ENCODE data around the gene OR52A5.

Gene OR52A5

GRCh38 chr11:5088556-5088955 lies 49.6 kb downstream of the OR52A5 start:
- no peak overlapping the region for H3K4me3 ChIP-seq (ENCODE audit: insufficient read depth, low read length, poor library complexity, severe bottlenecking)
- H3K27me3 ChIP-seq (ENCODE audit: low read length), result no peaks in the 10 kb centered on the region
- no peaks in the 10 kb centered on the region for H3K9me2 ChIP-seq (replicated peaks; ENCODE audit: insufficient read depth, low read length)
- no peaks in the 10 kb centered on the region for H3F3A ChIP-seq (ENCODE audit: insufficient read depth)
- no peak overlapping the region for H2AFZ ChIP-seq (ENCODE audit: low read depth, low read length, severe bottlenecking)
- TF ChIP-seq CTCF (IDR thresholded peaks at IDR 0.05; ENCODE audit: insufficient read depth, low read length, poor library complexity, severe bottlenecking), result no peak
- no peak for TF ChIP-seq EZH2phosphoT487 (conservative IDR thresholded peaks at IDR 0.05; ENCODE audit: low read length)
- no peaks in the 10 kb centered on the region for H3K79me2 ChIP-seq (ENCODE audit: insufficient read depth, low read length)
- H3K36me3 ChIP-seq (ENCODE audit: low read length), result no peaks in the 10 kb centered on the region
- no peaks in the 10 kb centered on the region for H3K9me3 ChIP-seq (ENCODE audit: insufficient read depth, low read length)
- H4K20me1 ChIP-seq (ENCODE audit: low read depth, low read length), result no peaks in the 10 kb centered on the region
- H3K9ac ChIP-seq (ENCODE audit: low read length), result no peak overlapping the region
- H3K4me2 ChIP-seq (ENCODE audit: low read depth, low read length, poor library complexity, severe bottlenecking), result no peak overlapping the region
- no peak overlapping the region for H3K27ac ChIP-seq (ENCODE audit: low read depth, low read length)

- no peak for TF ChIP-seq CTCF (IDR thresholded peaks at IDR 0.05; ENCODE audit: insufficient read depth, low read length, poor library complexity, severe bottlenecking)
- no peak for TF ChIP-seq EZH2phosphoT487 (conservative IDR thresholded peaks at IDR 0.05; ENCODE audit: low read length)
- no peaks in the 10 kb centered on the region for H3K36me3 ChIP-seq (ENCODE audit: low read length)
- H3K27me3 ChIP-seq (ENCODE audit: low read length), result no peaks in the 10 kb centered on the region
- H3K27ac ChIP-seq (ENCODE audit: low read depth, low read length), result no peak overlapping the region
- 0 out of 2 replicates have a peak, but pooled peaks cover 7% of the 10 kb centered on the region for H4K20me1 ChIP-seq (ENCODE audit: low read depth, low read length)
- H3F3A ChIP-seq (ENCODE audit: insufficient read depth), result no peaks in the 10 kb centered on the region
- no peaks in the 10 kb centered on the region for H3K9me3 ChIP-seq (ENCODE audit: insufficient read depth, low read length)
- no peak overlapping the region for H3K4me3 ChIP-seq (ENCODE audit: insufficient read depth, low read length, poor library complexity, severe bottlenecking)
- H2AFZ ChIP-seq (ENCODE audit: low read depth, low read length, severe bottlenecking), result no peak overlapping the region
- no peak overlapping the region for H3K4me2 ChIP-seq (ENCODE audit: low read depth, low read length, poor library complexity, severe bottlenecking)
- H3K79me2 ChIP-seq (ENCODE audit: insufficient read depth, low read length), result no peaks in the 10 kb centered on the region
- H3K9me2 ChIP-seq (replicated peaks; ENCODE audit: insufficient read depth, low read length), result no peaks in the 10 kb centered on the region
- no peak overlapping the region for H3K9ac ChIP-seq (ENCODE audit: low read length)
Observed at GRCh38 chr11:5083602-5084001, 54.6 kb downstream of the OR52A5 start.

- Histone ChIP-seq H4K20me1 (ENCODE audit: low read depth, low read length) (0 out of 2 replicates have a peak, but pooled peaks cover 8% of the 10 kb centered on the region), H3K27me3 (ENCODE audit: low read length) (no peaks in the 10 kb centered on the region; the same call in 1 of the 2 replicates), H3K4me2 (ENCODE audit: low read depth, low read length, poor library complexity, severe bottlenecking) (no peak overlapping the region), H3K27ac (ENCODE audit: low read depth, low read length) (no peak overlapping the region), H3K79me2 (ENCODE audit: insufficient read depth, low read length) (no peaks in the 10 kb centered on the region), H3K4me3 (ENCODE audit: insufficient read depth, low read length, poor library complexity, severe bottlenecking) (no peak overlapping the region), H3K36me3 (ENCODE audit: low read length) (no peaks in the 10 kb centered on the region), H2AFZ (ENCODE audit: low read depth, low read length, severe bottlenecking) (no peak overlapping the region), H3K9me3 (ENCODE audit: insufficient read depth, low read length) (no peaks in the 10 kb centered on the region), H3F3A (ENCODE audit: insufficient read depth) (no peaks in the 10 kb centered on the region), H3K9ac (ENCODE audit: low read length) (no peak overlapping the region), H3K9me2 (replicated peaks; ENCODE audit: insufficient read depth, low read length) (no peaks in the 10 kb centered on the region)
- no peak for TF ChIP-seq CTCF (IDR thresholded peaks at IDR 0.05; ENCODE audit: insufficient read depth, low read length, poor library complexity, severe bottlenecking)
- no peak for TF ChIP-seq EZH2phosphoT487 (conservative IDR thresholded peaks at IDR 0.05; ENCODE audit: low read length)
Observed at GRCh38 chr11:5081405-5081804, 56.8 kb downstream of the OR52A5 start.

Measured in SU-DHL-6 (cell line).